Measurements from ENCODE around the gene NDUFS6. TPM values are rescaled to one million over a fixed set of nuclear protein-coding genes. Genes with fewer than 3 reads are reported as not detected.

The NDUFS6 gene
- total and polyA plus RNA-seq, 2 of the 8 experiments (the other 6 are each of a cell fraction or from before 2014, with no cell fraction given): 72.7 to 191 TPM

- Histone ChIP-seq H3K79me2 (ENCODE audit: control insufficient read depth in 1 of 2, insufficient read depth in 2 of 2, low read length in 2 of 2) (no peaks in the 10 kb centered on the region), H3K9me3 (ENCODE audit: insufficient read depth in 2 of 2, low read depth in 1 of 2, low read length in 1 of 2) (no peaks in the 10 kb centered on the region), H2BK5ac (ENCODE audit: low read depth, low read length) (no peak overlapping the region), H4K20me1 (replicated peaks in 1 of 2; ENCODE audit: control insufficient read depth in 1 of 2, insufficient read depth in 2 of 2, low read length in 2 of 2) (peaks cover 0 to 3% of the 10 kb centered on the region in 2 experiments), H4K8ac (ENCODE audit: extremely low read depth, insufficient read depth, low read length) (no peak overlapping the region; the same call in 1 of the 2 replicates), H3K14ac (ENCODE audit: insufficient read length) (no peak overlapping the region), H4K5ac (ENCODE audit: insufficient read length, low read depth, low read length) (no peak overlapping the region), H2BK15ac (ENCODE audit: low read length) (no peak overlapping the region), H2AFZ (ENCODE audit: low read length) (no peak overlapping the region), H2BK20ac (ENCODE audit: low read length) (no peak overlapping the region), H2BK120ac (replicated peaks; ENCODE audit: low read depth, low read length) (no peak overlapping the region), H3K27ac (ENCODE audit: low read depth, low read length) (no peak overlapping the region), H3K79me1 (ENCODE audit: low read depth, low read length) (no peaks in the 10 kb centered on the region), H3K56ac (replicated peaks; ENCODE audit: insufficient read length, low read depth, low read length) (no peak overlapping the region), H3K9ac (replicated peaks in 1 of 4; ENCODE audit: extremely low read depth in 1 of 4, low read depth in 3 of 4, low read length in 3 of 4) (no peak overlapping the region), H3K23ac (ENCODE audit: insufficient read length) (no peak overlapping the region), H3K36me3 (ENCODE audit: control insufficient read depth in 2 of 4, insufficient read depth in 4 of 4, low read length in 3 of 4) (no peaks in the 10 kb centered on the region), H3K4me3 (ENCODE audit: extremely low read depth in 1 of 4, insufficient read depth in 2 of 4, low read depth in 3 of 4, low read length in 4 of 4) (no peak overlapping the region), H2AK5ac (ENCODE audit: low read depth, low read length) (no peak overlapping the region), H2BK12ac (ENCODE audit: low read depth, low read length) (no peak overlapping the region), H3K4me2 (ENCODE audit: insufficient read depth in 1 of 2, low read depth in 2 of 2, low read length in 2 of 2) (no peak overlapping the region), H3K27me3 (replicated peaks in 1 of 4; ENCODE audit: control insufficient read depth in 3 of 4, extremely low read depth in 1 of 4, insufficient read depth in 3 of 4, low read length in 3 of 4) (no peaks in the 10 kb centered on the region), H3K4ac (replicated peaks; ENCODE audit: insufficient read length, low read depth, low read length) (no peak overlapping the region), H3K23me2 (ENCODE audit: low read depth, low read length) (no peaks in the 10 kb centered on the region), H3K18ac (ENCODE audit: extremely low read depth, low read length) (no peak overlapping the region), H3K4me1 (replicated peaks in 1 of 4; ENCODE audit: control insufficient read depth in 3 of 4, insufficient read depth in 4 of 4, low read length in 3 of 4) (peaks cover 0 to 6% (median 3%) of the 10 kb centered on the region in 4 experiments; a peak in 4 of 7 replicates), H4K91ac (replicated peaks; ENCODE audit: insufficient read length, low read length) (no peak overlapping the region)
- CTCF ChIA-PET (ENCODE audit: partially characterized antibody): interaction anchor here (0.5 to 1.8 kb wide), 2 partner anchors 22 to 111 kb away, joined by 4 to 5 read pairs; no protein-coding TSS in a partner anchor
- DNase-seq (ENCODE audit: low read depth in 1 of 2, low spot score in 2 of 2) (no peak), FAIRE-seq (no peak)
- POLR2A ChIA-PET (ENCODE audit: partially characterized antibody): interaction anchor here (1.4 kb wide), 1 partner anchor 13 kb away, joined by 3 read pairs; no protein-coding TSS in a partner anchor
- 86% methylated on average over 19 of the region's 20 CpGs; no CpG with 5 or more reads in 1 of the 2 experiments for WGBS, 2 experiments (ENCODE audit: extremely low coverage in 1 of 2, insufficient coverage in 1 of 2, insufficient read length in 1 of 2, insufficient replicate concordance in 2 of 2, low coverage in 1 of 2, low lambda C conversion rate in 2 of 2, missing lambda C conversion rate in 1 of 2)
- no peak for TF ChIP-seq EZH2 (IDR thresholded peaks at IDR 0.05; ENCODE audit: low read depth, low read length, severe bottlenecking)
- no peak for TF ChIP-seq SIX5 (IDR thresholded peaks at IDR 0.05; ENCODE audit: low read depth, low read length)
- no peak for TF ChIP-seq CREB1 (IDR thresholded peaks at IDR 0.05)
- no peak for TF ChIP-seq SRF (IDR thresholded peaks at IDR 0.05; ENCODE audit: low read depth, low read length)
- no peak for TF ChIP-seq HDAC2 (IDR thresholded peaks at IDR 0.05; ENCODE audit: borderline replicate concordance in 1 of 2, low read depth in 2 of 2, low read length in 2 of 2)
- no peak for TF ChIP-seq CBX5 (IDR thresholded peaks at IDR 0.05; ENCODE audit: low read depth, low read length)
- no peak for TF ChIP-seq CEBPB (IDR thresholded peaks at IDR 0.05; ENCODE audit: low read depth, low read length)
- no peak for TF ChIP-seq CHD1 (IDR thresholded peaks at IDR 0.05; ENCODE audit: low read depth, low read length)
- TF ChIP-seq TAF1 (IDR thresholded peaks at IDR 0.05; ENCODE audit: low read depth, low read length): no peak
- no peak for TF ChIP-seq KDM5A (IDR thresholded peaks at IDR 0.05; ENCODE audit: low read length)
These were observed 16.8 kb upstream of the NDUFS6 start for GRCh38 chr5:1784197-1785050.
